Measurements from ENCODE around the gene NMNAT2. TPM values are rescaled to one million over a fixed set of nuclear protein-coding genes. Genes with fewer than 3 reads are reported as not detected.

The NMNAT2 gene
- polyA plus RNA-seq, 3 donors = 2.8 to 4.7 (median 4.6) TPM

- DNase-seq = no peak
These were observed 178.9 kb downstream of the NMNAT2 start for GRCh38 chr1:183239220-183239742.

GRCh38 chr1:183238071-183238470 lies 180.1 kb downstream of the NMNAT2 start:
- DNase-seq = no peak

- DNase-seq = no peak
These were observed 181.1 kb downstream of the NMNAT2 start for GRCh38 chr1:183237046-183237445.

- DNase-seq = no peak
These were observed 181.9 kb downstream of the NMNAT2 start for GRCh38 chr1:183236158-183236725.

- DNase-seq = no peak
These were observed 182.7 kb downstream of the NMNAT2 start for GRCh38 chr1:183235503-183235902.

- DNase-seq = peak; percentile 83
These were observed 183.3 kb downstream of the NMNAT2 start for GRCh38 chr1:183234660-183235476.

GRCh38 chr1:183233113-183233512 lies 185.1 kb downstream of the NMNAT2 start:
- DNase-seq = no peak

GRCh38 chr1:183231545-183231944 lies 186.6 kb downstream of the NMNAT2 start:
- no peak for DNase-seq

- no peak for DNase-seq
These were observed 187.8 kb downstream of the NMNAT2 start for GRCh38 chr1:183230413-183230812.

GRCh38 chr1:183228347-183229220 lies 189.6 kb downstream of the NMNAT2 start:
- DNase-seq = no peak

GRCh38 chr1:183227422-183228346 lies 190.5 kb downstream of the NMNAT2 start:
- no peak for DNase-seq

- peak; percentile 91 for DNase-seq
These were observed 191.2 kb downstream of the NMNAT2 start for GRCh38 chr1:183226963-183227362.

GRCh38 chr1:183226361-183226760 lies 191.8 kb downstream of the NMNAT2 start:
- DNase-seq = no peak

GRCh38 chr1:183223467-183223866 lies 194.7 kb downstream of the NMNAT2 start:
- no peak for DNase-seq

- no peak for DNase-seq
These were observed 195.3 kb downstream of the NMNAT2 start for GRCh38 chr1:183222909-183223308.

GRCh38 chr1:183219616-183220009 lies 198.6 kb downstream of the NMNAT2 start:
- DNase-seq = no peak

GRCh38 chr1:183218971-183219615 lies 199.1 kb downstream of the NMNAT2 start:
- DNase-seq = peak; percentile 69

GRCh38 chr1:183218027-183218618 lies 200.1 kb downstream of the NMNAT2 start:
- no peak for DNase-seq

- no peak for DNase-seq
These were observed 202.2 kb downstream of the NMNAT2 start for GRCh38 chr1:183215936-183216335.

GRCh38 chr1:183215076-183215720 lies 203.0 kb downstream of the NMNAT2 start:
- DNase-seq = no peak

Measured in renal pelvis (tissue), 4 donors.